Breast epithelium (tissue), 4 donors: ENCODE data around the gene C16orf96. TPM values are rescaled to one million over a fixed set of nuclear protein-coding genes. Genes with fewer than 3 reads are reported as not detected.
"Not testable (repeated sequence)": the region's sequence is repeated elsewhere in the genome, so short reads cannot be mapped to it uniquely, and the experiment has no call there.

Experiments used
- DNase-seq, 2 donors: peaks; one replicate each; pipeline ENCODE4 v3.0.0-alpha.2; 2019; ENCODE audit warnings: low spot score in 2 of 2
- H3K27ac ChIP-seq, 2 donors: fragments of 200-600 bp; sonication (generic) in 1 of 2; one replicate each; pipeline ENCODE4 v1.5.1; 2016 to 2019; ENCODE audit warnings: mild to moderate bottlenecking in 1 of 2
- H3K27me3 ChIP-seq, 2 donors: fragments of 200-600 bp; sonication (generic) in 1 of 2; one replicate each; pipeline versions ENCODE4 v1.5.1 to v1.6.0; 2017 to 2019; ENCODE audit warnings: control low read depth in 1 of 2, mild to moderate bottlenecking in 1 of 2
- H3K36me3 ChIP-seq: fragments of 200-600 bp; one replicate; pipeline ENCODE4 v1.5.1; 2019
- H3K4me1 ChIP-seq, 2 donors: fragments of 200-600 bp; sonication (generic); one replicate each; pipeline ENCODE4 v1.5.1; 2016 to 2019; ENCODE audit warnings: control low read depth in 1 of 2
- H3K4me3 ChIP-seq, 3 donors: fragments of 200-600 bp; sonication (generic); 1 replicate in 2 of 3; 2 replicates in 1 of 3; pipeline ENCODE4 v1.5.1; 2016 to 2019; ENCODE audit warnings: mild to moderate bottlenecking in 3 of 3, moderate library complexity in 2 of 3
- H3K9me3 ChIP-seq, 2 donors: fragments of 200-600 bp; sonication (generic) in 1 of 2; one replicate each; pipeline ENCODE4 v1.5.1; 2016 to 2019; ENCODE audit warnings: control low read depth in 1 of 2
- CTCF ChIP-seq, 3 donors: fragments of 450-650 bp; IDR thresholded peaks; one replicate each; pipeline ENCODE4 v1.5.1; 2016 to 2017; ENCODE audit warnings: antibody characterized with exemption in 3 of 3, mild to moderate bottlenecking in 3 of 3, moderate library complexity in 3 of 3
- POLR2A ChIP-seq: fragments of 450-650 bp; IDR thresholded peaks from one replicate; pipeline ENCODE4 v1.6.1; 2016; ENCODE audit warnings: antibody characterized with exemption, mild to moderate bottlenecking, moderate library complexity
- POLR2AphosphoS5 ChIP-seq, 3 donors: sonication (generic); formaldehyde crosslinking; IDR thresholded peaks; one replicate each; pipeline ENCODE4 v1.6.1; 2017; ENCODE audit warnings: antibody characterized with exemption in 3 of 3
- intact Hi-C: fragments of 100-400 bp; cut with DNase I; formaldehyde crosslinking; loops from one replicate; pipeline ENCODE4 v1.15.1; 2023; ENCODE audit warnings: low total_unique reads
- total RNA-seq, 3 donors: library from RNA; depleted of rRNA; stranded (reverse); fragments of >200 nt; gene quantifications; one replicate each; pipeline ENCODE4 v1.1.0, GENCODE V29; 2016

Gene C16orf96
- total RNA-seq, 3 donors from 2014 or later, result not detected

- intact Hi-C loops, result no loop called here
- no peaks in the 10 kb centered on the region for H3K9me3 ChIP-seq
- H3K27me3 ChIP-seq, result no peaks in the 10 kb centered on the region
- no peaks in the 10 kb centered on the region for H3K36me3 ChIP-seq
- DNase-seq, result no peak
- H3K27ac ChIP-seq, result no peak overlapping the region
- H3K4me3 ChIP-seq, result no peak overlapping the region
- H3K4me1 ChIP-seq, result no peaks in the 10 kb centered on the region
- TF ChIP-seq POLR2A, result no peak
- no peak for TF ChIP-seq POLR2AphosphoS5 (IDR thresholded peaks at IDR 0.05)
- TF ChIP-seq CTCF (IDR thresholded peaks at IDR 0.05), result no peak
Measured at GRCh38 chr16:4570688-4571321, 14.7 kb downstream of the C16orf96 start.

GRCh38 chr16:4572715-4573114, 16.6 kb downstream of the C16orf96 start:
- Histone ChIP-seq H3K4me3 (no peak overlapping the region), H3K27ac (no peak overlapping the region), H3K4me1 (no peaks in the 10 kb centered on the region), H3K36me3 (no peaks in the 10 kb centered on the region), H3K27me3 (no peaks in the 10 kb centered on the region), H3K9me3 (no peaks in the 10 kb centered on the region)
- TF ChIP-seq CTCF (IDR thresholded peaks at IDR 0.05), result no peak
- TF ChIP-seq POLR2A, result no peak
- no peak for TF ChIP-seq POLR2AphosphoS5 (IDR thresholded peaks at IDR 0.05)
- intact Hi-C loops, result no loop called here
- DNase-seq, result no peak

- H3K27ac ChIP-seq, H3K4me3 ChIP-seq, H3K9me3 ChIP-seq, H3K27me3 ChIP-seq, H3K4me1 ChIP-seq, intact Hi-C loops, DNase-seq, H3K36me3 ChIP-seq: not testable (repeated sequence)
Measured at GRCh38 chr16:4573926-4574325, 17.8 kb downstream of the C16orf96 start.

- no peaks in the 10 kb centered on the region for H3K27me3 ChIP-seq
- no peaks in the 10 kb centered on the region for H3K4me1 ChIP-seq
- intact Hi-C loops, result no loop called here
- H3K36me3 ChIP-seq, result no peaks in the 10 kb centered on the region
- TF ChIP-seq POLR2AphosphoS5 (IDR thresholded peaks at IDR 0.05) (no peak), POLR2A (no peak), CTCF (IDR thresholded peaks at IDR 0.05) (no peak)
- no peaks in the 10 kb centered on the region for H3K9me3 ChIP-seq
- no peak for DNase-seq
- no peak overlapping the region for H3K27ac ChIP-seq
- H3K4me3 ChIP-seq, result no peak overlapping the region
Measured at GRCh38 chr16:4574919-4575705, 19.0 kb downstream of the C16orf96 start.

- no peak overlapping the region for H3K27ac ChIP-seq
- H3K36me3 ChIP-seq, result no peaks in the 10 kb centered on the region
- intact Hi-C loops, result no loop called here
- H3K4me1 ChIP-seq, result no peaks in the 10 kb centered on the region
- no peak for DNase-seq
- TF ChIP-seq POLR2A, result no peak
- TF ChIP-seq POLR2AphosphoS5 (IDR thresholded peaks at IDR 0.05), result no peak
- no peak for TF ChIP-seq CTCF (IDR thresholded peaks at IDR 0.05)
- no peaks in the 10 kb centered on the region for H3K27me3 ChIP-seq
- H3K9me3 ChIP-seq, result no peaks in the 10 kb centered on the region
- no peak overlapping the region for H3K4me3 ChIP-seq
Measured at GRCh38 chr16:4576008-4576407, 19.9 kb downstream of the C16orf96 start.
